ENCODE measurements around the gene PPP1R13B. TPM values are rescaled to one million over a fixed set of nuclear protein-coding genes. Genes with fewer than 3 reads are reported as not detected.
A peak's percentile ranks its signal among the peaks of the same experiment; 100 is the strongest.

PPP1R13B gene
- total and polyA plus RNA-seq, 8 donors = 20.9 to 33.9 (median 26.9) TPM

DNA sequence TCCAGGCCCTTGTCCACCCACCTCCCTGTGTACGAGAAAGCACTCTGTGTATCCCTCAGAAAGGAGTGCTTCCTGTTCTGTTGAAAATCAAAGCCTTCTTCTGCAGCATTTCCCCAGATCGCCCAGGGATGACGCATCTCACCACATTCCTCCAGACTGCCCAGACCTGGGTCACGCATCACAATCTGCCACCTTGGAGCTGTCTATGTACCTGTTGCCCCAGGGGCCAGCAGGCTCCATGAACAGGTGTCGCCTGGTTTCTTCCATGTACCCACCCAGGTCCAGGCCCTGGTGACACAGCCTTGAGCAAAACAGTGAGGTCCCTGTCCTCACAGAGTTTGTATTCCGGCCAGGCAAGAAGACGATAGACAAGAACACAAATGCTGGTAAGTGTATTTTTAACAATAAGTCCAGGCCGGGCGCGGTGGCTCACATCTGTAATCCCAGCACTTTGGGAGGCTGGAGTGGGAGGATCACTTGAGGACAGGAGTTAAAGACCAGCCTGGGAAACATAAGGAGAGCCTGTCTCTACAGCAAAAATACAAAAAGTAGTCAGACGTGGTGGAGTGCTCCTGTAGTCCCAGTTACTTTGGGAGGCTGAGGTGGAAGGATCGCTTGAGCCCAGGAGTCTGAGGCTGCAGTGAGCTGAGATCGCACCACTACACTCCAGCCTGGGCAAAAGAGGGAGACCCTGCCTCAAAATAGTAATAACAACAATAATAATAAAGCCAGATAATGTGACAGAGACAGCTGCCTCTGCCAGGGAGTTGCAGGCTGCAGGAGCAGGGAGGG lies 6.8 kb upstream of the PPP1R13B start:
- no peak for FAIRE-seq
- intact Hi-C loops (cut with DNase I) = no loop called here
- no peak for DNase-seq
- ATAC-seq = no peak
- Histone ChIP-seq H3K27me3 (no peaks in the 10 kb centered on the region), H3K27ac (peak overlapping the region in 3 of 4 donors; percentile 42 to 81 (median 77)), H3K36me3 (no peaks in the 10 kb centered on the region), H3K4me1 (peaks cover 10 to 18% (median 14%) of the 10 kb centered on the region in 3 donors), H3K4me3 (no peak overlapping the region), H3K9me3 (no peaks in the 10 kb centered on the region)
- TF ChIP-seq, protein P1, sequence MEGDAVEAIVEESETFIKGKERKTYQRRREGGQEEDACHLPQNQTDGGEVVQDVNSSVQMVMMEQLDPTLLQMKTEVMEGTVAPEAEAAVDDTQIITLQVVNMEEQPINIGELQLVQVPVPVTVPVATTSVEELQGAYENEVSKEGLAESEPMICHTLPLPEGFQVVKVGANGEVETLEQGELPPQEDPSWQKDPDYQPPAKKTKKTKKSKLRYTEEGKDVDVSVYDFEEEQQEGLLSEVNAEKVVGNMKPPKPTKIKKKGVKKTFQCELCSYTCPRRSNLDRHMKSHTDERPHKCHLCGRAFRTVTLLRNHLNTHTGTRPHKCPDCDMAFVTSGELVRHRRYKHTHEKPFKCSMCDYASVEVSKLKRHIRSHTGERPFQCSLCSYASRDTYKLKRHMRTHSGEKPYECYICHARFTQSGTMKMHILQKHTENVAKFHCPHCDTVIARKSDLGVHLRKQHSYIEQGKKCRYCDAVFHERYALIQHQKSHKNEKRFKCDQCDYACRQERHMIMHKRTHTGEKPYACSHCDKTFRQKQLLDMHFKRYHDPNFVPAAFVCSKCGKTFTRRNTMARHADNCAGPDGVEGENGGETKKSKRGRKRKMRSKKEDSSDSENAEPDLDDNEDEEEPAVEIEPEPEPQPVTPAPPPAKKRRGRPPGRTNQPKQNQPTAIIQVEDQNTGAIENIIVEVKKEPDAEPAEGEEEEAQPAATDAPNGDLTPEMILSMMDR (IDR thresholded peaks at IDR 0.05) = no peak
- WGBS, 2 donors = 92 to 95% methylated on average over 13 of the region's 13 CpGs

DNA sequence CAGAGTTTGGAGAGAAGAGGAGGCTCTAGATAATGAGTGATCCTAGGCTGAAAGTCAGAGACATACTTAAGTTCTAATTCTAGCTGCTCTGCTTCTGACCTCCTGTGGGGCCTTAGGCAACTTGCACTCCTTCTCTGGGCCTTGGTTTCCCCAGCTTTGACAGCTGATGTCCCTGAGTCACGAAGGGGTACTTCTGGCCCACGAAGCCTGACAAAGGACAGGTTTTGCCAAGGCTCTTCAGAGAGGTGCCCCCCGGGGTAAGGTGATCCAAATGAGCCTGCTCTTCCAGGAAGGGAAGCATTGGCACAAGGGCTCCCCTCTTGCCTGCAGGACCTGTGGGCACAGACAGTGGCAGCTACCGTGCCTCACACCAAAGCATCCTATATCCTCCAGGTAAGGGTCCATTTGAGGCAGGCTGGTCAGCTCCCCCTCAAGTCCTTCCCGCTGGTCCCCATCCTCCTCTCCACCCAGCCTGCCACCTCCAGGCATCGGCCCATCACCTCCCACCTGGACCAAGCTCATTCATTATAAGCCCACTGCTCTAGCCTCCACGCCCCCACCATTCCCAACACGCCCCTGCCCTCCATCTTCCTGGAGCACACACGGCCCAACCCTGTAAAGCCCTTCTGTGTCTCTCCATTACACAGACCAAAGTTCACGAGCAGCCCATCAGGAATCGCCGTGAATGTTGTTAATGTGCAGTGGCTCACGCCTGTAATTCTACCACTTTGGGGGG lies 1.9 kb upstream of the PPP1R13B start:
- 87 to 91% methylated on average over 13 of the region's 13 CpGs for WGBS, 2 donors
- Histone ChIP-seq H3K4me1 (peaks cover 5 to 21% (median 9%) of the 10 kb centered on the region in 3 donors), H3K27me3 (no peaks in the 10 kb centered on the region), H3K27ac (peak overlapping the region in 2 of 4 donors; percentile 68 to 85), H3K36me3 (no peaks in the 10 kb centered on the region), H3K4me3 (no peak overlapping the region), H3K9me3 (no peaks in the 10 kb centered on the region)
- DNase-seq (peak in 1 of 6 donors; percentile 16), ATAC-seq (no peak), FAIRE-seq (no peak)
- intact Hi-C loops (cut with DNase I) = loop anchor here in 1 of 3 donors (10.0 kb wide), 1 partner anchor 45 kb away; no protein-coding TSS in a partner anchor
- TF ChIP-seq, protein P1 (IDR thresholded peaks at IDR 0.05) = no peak

DNA sequence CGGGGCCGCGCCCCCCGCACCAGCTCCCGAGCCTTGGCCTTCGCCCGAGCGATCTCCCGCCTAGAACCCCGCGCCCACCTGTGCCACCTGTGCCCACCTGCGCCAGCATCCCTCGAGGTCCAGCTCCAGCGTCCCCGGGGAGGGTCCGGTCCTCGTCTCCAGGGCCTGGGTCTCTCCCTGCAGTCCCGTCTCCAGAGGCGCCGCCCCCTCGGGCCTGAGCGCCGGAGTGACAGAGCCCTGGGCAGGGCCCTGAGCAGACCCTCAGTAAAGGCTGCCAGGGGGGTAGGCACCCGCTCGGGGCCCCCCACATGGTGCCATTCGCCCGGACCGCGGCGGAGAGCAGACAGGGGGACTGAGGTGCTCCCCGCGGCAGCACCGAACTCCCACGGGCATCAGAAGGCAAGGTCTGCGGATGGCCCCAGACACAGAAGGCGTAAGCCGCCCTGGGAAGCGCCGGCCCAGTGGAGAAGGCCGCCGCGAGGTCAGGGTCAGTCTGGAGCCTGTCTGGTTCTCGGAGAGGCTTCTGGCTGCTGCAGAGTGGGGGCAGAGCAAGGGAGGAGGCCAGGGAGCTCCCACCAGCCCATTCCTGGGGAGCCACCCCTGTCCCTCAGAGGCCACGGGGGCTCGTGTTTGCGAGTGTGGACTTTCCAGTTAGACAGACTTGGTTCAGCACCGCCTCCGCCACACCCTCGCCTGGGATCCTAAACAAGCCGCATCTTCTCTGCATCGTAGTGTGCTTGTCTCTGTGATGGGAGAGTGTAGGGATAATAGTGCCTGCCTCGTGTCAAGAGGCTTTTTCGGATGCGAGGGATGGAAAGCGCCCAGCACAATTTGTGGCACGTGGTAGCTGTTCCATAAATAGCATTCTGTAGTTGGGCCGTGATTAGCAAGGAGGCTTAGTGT lies 1.1 kb upstream of the PPP1R13B start:
- no peaks in the 10 kb centered on the region for H3K9me3 ChIP-seq
- no peak for FAIRE-seq
- H3K27ac ChIP-seq = peak overlapping the region; percentile 68 to 85 (median 83)
- no peaks in the 10 kb centered on the region for H3K27me3 ChIP-seq
- TF ChIP-seq, protein P1 (IDR thresholded peaks at IDR 0.05) = no peak
- DNase-seq = peak in 5 of 6 donors; percentile 19 to 88 (median 70)
- peak; percentile 19 to 52 (median 33) for ATAC-seq
- peak overlapping the region; percentile 48 to 80 (median 64) for H3K4me3 ChIP-seq
- H3K4me1 ChIP-seq = peaks cover 5 to 21% (median 9%) of the 10 kb centered on the region in 3 donors
- intact Hi-C loops (cut with DNase I) = loop anchor here in 1 of 3 donors (10.0 kb wide), 1 partner anchor 46 kb away; no protein-coding TSS in a partner anchor
- WGBS, 2 donors = 14 to 15% methylated on average over 52 to 57 of the region's 57 CpGs
- H3K36me3 ChIP-seq = no peaks in the 10 kb centered on the region

DNA sequence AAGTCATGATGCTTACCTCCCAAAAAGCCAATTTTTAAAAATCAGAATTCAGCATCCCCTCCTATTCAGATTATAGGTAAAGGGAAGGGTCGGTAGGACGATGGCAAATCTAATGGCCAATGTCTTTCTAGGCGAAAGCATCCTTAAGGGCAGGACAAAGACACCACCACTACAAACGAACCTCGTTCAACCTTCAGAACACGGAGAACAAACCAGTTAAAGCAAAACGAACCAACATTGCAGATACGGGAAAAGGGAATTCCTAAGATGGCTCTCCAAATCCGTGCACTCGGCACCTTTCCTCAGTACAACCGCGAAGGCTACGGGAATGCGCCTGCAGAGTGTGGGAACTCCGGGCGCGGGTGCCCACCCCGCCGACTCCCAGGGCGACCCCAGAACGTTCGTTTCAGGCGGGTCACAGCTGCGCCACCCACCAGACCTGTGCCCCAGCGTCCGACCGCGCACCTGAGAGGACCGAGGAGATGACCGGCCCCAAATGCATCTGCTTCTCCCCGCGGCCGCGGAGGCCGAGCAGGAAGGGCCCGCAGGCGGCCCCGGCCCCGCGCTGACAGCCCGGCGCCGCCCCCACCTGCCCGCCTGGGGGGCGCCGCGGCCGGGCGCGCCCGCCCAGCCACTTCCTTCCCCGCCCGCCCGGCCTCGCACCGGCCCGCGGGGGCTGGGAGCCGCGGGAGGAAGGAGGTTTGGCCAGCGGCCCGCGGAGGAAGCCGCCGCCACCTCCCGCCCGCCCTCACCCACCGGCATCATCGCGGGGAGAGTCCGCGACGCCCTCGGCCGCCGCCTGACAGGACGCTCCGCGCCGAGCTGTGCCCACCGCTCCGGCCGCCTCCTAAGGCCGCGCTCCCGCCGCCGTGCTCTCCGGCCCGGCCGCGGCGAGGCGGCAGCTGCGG lies 578 bp downstream of the PPP1R13B start:
- Histone ChIP-seq H3K4me3 (peak overlapping the region; percentile 48 to 80 (median 66)), H3K9me3 (no peaks in the 10 kb centered on the region), H3K36me3 (no peaks in the 10 kb centered on the region), H3K4me1 (peaks cover 5 to 21% (median 9%) of the 10 kb centered on the region in 3 donors), H3K27ac (peak overlapping the region; percentile 60 to 76 (median 68)), H3K27me3 (no peaks in the 10 kb centered on the region)
- ATAC-seq (peak in 3 of 4 donors; percentile 1 to 24 (median 6)), FAIRE-seq (no peak), DNase-seq (peak in 5 of 6 donors; percentile 52 to 78 (median 76))
- intact Hi-C loops (cut with DNase I) = loop anchor here in 1 of 3 donors (10.0 kb wide), 1 partner anchor 48 kb away; no protein-coding TSS in a partner anchor
- TF ChIP-seq, protein P1 (IDR thresholded peaks at IDR 0.05) = no peak
- 0 to 1% methylated on average over 39 to 95 of the region's 95 CpGs for WGBS, 2 donors
